CD4-positive, alpha-beta memory T cell (primary cell): ENCODE measurements around the gene ROM1. TPM values are rescaled to one million over a fixed set of nuclear protein-coding genes. Genes with fewer than 3 reads are reported as not detected.

Experiments used
- CTCF ChIA-PET: fragments of 350-600 bp; sonication (Branson Sonifier 250); formaldehyde crosslinking; loops from one replicate; lab custom pipeline; 2021; ENCODE audit warnings: inconsistent platforms; ENCODE audit not compliant: partially characterized antibody; lab: Charles Lee
- POLR2A ChIA-PET: fragments of 350-600 bp; sonication (Branson Sonifier 250); formaldehyde crosslinking; loops from one replicate; lab custom pipeline; 2021; ENCODE audit not compliant: partially characterized antibody; lab: Charles Lee
- DNase-seq, 5 donors: peaks; one replicate each; pipeline versions ENCODE4 v3.0.0 to v3.0.0-alpha.2; 2020 to 2022; ENCODE audit warnings: mixed read lengths in 1 of 5
- H3K27ac ChIP-seq: one replicate; pipeline ENCODE4 v1.7.0; 2013; ENCODE audit warnings: low read depth, low read length
- H3K27me3 ChIP-seq: 2 replicates; pipeline ENCODE4 v1.7.0; 2013; ENCODE audit warnings: mild to moderate bottlenecking, low read length, moderate library complexity; ENCODE audit not compliant: insufficient read depth
- H3K36me3 ChIP-seq: 2 replicates; pipeline ENCODE4 v1.7.0; 2013; ENCODE audit warnings: mild to moderate bottlenecking, low read length, moderate library complexity; ENCODE audit not compliant: insufficient read depth
- H3K4me1 ChIP-seq: 2 replicates; pipeline ENCODE4 v1.7.0; 2013; ENCODE audit warnings: mild to moderate bottlenecking, low read length, moderate library complexity; ENCODE audit not compliant: insufficient read depth
- H3K4me3 ChIP-seq, 2 donors: one replicate each; pipeline ENCODE4 v1.7.0; 2013; ENCODE audit warnings: low read length in 2 of 2, mild to moderate bottlenecking in 1 of 2
- H3K9me3 ChIP-seq, 2 donors: one replicate each; pipeline ENCODE4 v1.7.0; 2013; ENCODE audit warnings: low read length in 2 of 2, control low read depth in 1 of 2; ENCODE audit not compliant: control insufficient read depth in 1 of 2
- H3K27ac Mint-ChIP-seq, 7 donors: one replicate each; pipeline ENCODE4 v1.8.0; 2020 to 2021; ENCODE audit warnings: mixed read lengths in 7 of 7, mild to moderate bottlenecking in 6 of 7, inconsistent platforms in 3 of 7, moderate library complexity in 3 of 7
- H3K27me3 Mint-ChIP-seq, 2 donors: one replicate each; pipeline ENCODE4 v1.8.0; 2020 to 2021; ENCODE audit warnings: mixed read lengths in 2 of 2
- H3K36me3 Mint-ChIP-seq, 2 donors: one replicate each; pipeline ENCODE4 v1.8.0; 2020 to 2021; ENCODE audit warnings: mixed read lengths in 2 of 2, inconsistent platforms in 1 of 2, mild to moderate bottlenecking in 1 of 2
- H3K4me1 Mint-ChIP-seq, 4 donors: one replicate each; pipeline ENCODE4 v1.8.0; 2020 to 2021; ENCODE audit warnings: mixed read lengths in 4 of 4, mild to moderate bottlenecking in 1 of 4
- H3K4me3 Mint-ChIP-seq, 8 donors: one replicate each; pipeline ENCODE4 v1.8.0; 2020 to 2021; ENCODE audit warnings: mixed read lengths in 8 of 8, mild to moderate bottlenecking in 7 of 8, moderate library complexity in 6 of 8, inconsistent platforms in 3 of 8
- H3K9me3 Mint-ChIP-seq, 8 donors: one replicate each; pipeline ENCODE4 v1.8.0; 2020 to 2021; ENCODE audit warnings: mixed read lengths in 8 of 8, mild to moderate bottlenecking in 5 of 8, inconsistent platforms in 3 of 8, moderate library complexity in 1 of 8
- intact Hi-C: fragments of 100-400 bp; cut with micrococcal nuclease; formaldehyde crosslinking; loops from one replicate; pipeline ENCODE4 v1.15.1; 2023
- polyA plus RNA-seq, 2 donors: library from polyadenylated mRNA; unstranded; fragments of 300-500 nt; fragmentation: Illumina TruSeq; gene quantifications; one replicate each; pipeline ENCODE4 v1.2.3, GENCODE V29; 2021
- total RNA-seq, 2 experiments: library from RNA; stranded (reverse); gene quantifications; one replicate each; pipeline ENCODE4 v1.2.3, GENCODE V29; 2021

Gene ROM1
- total and polyA plus RNA-seq, 4 experiments from 2014 or later: 0.98 to 1.9 (median 1.3) TPM

DNA sequence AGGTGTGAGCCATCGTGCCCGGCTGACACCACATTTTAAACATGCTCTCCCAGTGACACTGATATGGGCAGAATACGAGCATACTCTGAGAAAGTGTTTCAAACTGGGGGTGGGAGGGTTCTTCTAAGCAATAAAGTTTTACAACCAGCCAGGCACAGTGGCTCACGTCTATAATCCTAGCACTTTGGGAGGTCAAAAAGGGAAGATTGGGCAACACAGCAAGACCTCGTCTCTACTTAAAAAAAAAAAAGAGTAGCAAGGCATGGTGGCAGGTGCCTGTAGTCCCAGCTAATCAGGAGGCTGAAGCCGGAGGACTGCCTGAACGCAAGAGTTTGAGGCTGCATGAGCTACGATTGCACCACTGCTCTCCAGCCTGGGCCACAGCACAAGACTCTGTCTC is 31.2 kb downstream of the ROM1 start:
- H3K4me3 Mint-ChIP-seq: peak overlapping the region in 5 of 8 donors; percentile 21 to 64 (median 28)
- peaks cover 8 to 33% of the 10 kb centered on the region in 2 donors for H3K36me3 Mint-ChIP-seq
- Histone ChIP-seq H3K9me3 (no peaks in the 10 kb centered on the region), H3K27ac (no peak overlapping the region), H3K36me3 (peaks cover 16% of the 10 kb centered on the region), H3K4me3 (no peak overlapping the region), H3K4me1 (peaks cover 49% of the 10 kb centered on the region), H3K27me3 (no peaks in the 10 kb centered on the region)
- intact Hi-C loops: no loop called here
- H3K27me3 Mint-ChIP-seq: no peaks in the 10 kb centered on the region
- peaks cover 20 to 48% (median 34%) of the 10 kb centered on the region in 4 donors for H3K4me1 Mint-ChIP-seq
- POLR2A ChIA-PET: interaction anchor here (0.7 to 11.8 kb wide), 8 partner anchors 9 to 87 kb away, joined by 3 to 162 read pairs (median 8); partner anchors contain the start of genes C11orf98, CSKMT, HNRNPUL2 and INTS5
- no peaks in the 10 kb centered on the region for H3K9me3 Mint-ChIP-seq
- DNase-seq: no peak
- peak overlapping the region in 6 of 7 donors; percentile 22 to 84 (median 54) for H3K27ac Mint-ChIP-seq
- CTCF ChIA-PET: interaction anchor here (1.9 kb wide), 1 partner anchor 52 kb away, joined by 5 read pairs; no protein-coding TSS in a partner anchor

DNA sequence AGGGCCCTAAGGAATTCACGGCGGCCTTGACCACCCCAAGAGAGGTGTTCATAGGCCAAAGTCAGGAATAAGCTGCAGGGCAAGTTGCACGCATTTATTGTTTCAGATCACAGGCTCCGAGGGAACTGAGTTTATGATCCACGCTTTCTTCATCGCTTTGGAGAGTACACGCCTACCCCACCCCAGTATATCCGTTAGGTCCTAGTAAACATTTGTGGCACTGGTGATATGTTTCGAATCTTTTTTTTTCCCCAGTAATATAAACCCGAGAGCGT is 32.6 kb downstream of the ROM1 start:
- no peaks in the 10 kb centered on the region for H3K27me3 ChIP-seq
- H3K4me1 ChIP-seq: peaks cover 38% of the 10 kb centered on the region
- peak overlapping the region; percentile 92 for H3K27ac ChIP-seq
- peak overlapping the region; percentile 84 to 99 (median 97) for H3K27ac Mint-ChIP-seq
- intact Hi-C loops: no loop called here
- peak overlapping the region; percentile 93 to 99 (median 95) for H3K4me3 Mint-ChIP-seq
- CTCF ChIA-PET: interaction anchor here (0.9 to 1.7 kb wide), 4 partner anchors 8 to 251 kb away, joined by 3 to 7 read pairs (median 3); partner anchors contain the start of genes C11orf98 and TUT1
- H3K36me3 ChIP-seq: peaks cover 22% of the 10 kb centered on the region
- POLR2A ChIA-PET: interaction anchor here (1.0 to 11.8 kb wide), 27 partner anchors 9 to 236 kb away, joined by 3 to 162 read pairs (median 10); partner anchors contain the start of genes B3GAT3, BSCL2, C11orf98 and CSKMT
- H3K36me3 Mint-ChIP-seq: peaks cover 4 to 36% of the 10 kb centered on the region in 2 donors
- no peaks in the 10 kb centered on the region for H3K9me3 Mint-ChIP-seq
- no peaks in the 10 kb centered on the region for H3K27me3 Mint-ChIP-seq
- DNase-seq: no peak
- peaks cover 16 to 50% (median 29%) of the 10 kb centered on the region in 4 donors for H3K4me1 Mint-ChIP-seq
- H3K4me3 ChIP-seq: peak overlapping the region; percentile 55 to 76
- H3K9me3 ChIP-seq: no peaks in the 10 kb centered on the region

DNA sequence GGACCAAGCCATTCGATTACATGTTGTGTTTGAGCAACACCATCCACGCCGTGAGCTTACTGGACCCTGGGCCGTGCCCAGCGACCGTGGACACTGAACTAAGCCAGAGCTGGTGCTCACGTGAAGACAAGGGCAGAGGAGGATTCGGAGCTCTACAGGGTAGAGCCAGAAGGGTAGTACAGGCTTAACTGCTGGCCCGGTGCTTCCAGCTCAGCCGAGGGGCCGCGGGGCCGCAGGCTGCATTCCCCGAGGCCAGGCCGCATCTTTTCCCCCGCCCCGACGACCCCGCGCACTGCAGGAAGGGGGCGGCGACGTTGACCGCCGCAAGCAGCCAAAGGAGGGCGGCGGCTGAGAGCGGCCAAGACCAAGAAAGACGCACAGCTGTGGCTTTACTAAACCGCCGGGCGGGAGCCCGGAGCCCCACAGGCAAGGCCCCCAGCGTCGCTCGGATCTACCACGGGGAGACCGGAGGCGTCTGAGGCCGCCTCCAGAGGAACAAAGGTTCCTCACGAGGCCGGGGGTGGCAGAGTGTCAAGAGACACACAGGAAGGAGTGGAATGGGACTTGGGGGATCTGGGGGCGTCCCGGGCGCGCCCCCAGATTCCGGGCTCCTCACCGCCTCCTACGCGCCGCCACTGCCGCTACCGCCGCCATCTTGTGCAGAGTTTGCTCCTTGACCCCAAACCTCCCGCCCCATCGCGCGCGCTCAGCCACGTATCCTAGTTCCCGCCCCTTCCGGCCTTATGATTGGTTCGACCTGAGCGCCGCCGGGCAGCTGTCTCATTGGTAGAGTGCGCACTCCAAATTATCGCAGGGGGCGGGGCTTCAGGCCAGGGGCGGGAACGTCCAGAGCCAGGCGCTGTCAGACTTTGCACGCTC is 33.1 kb downstream of the ROM1 start, which contains the start of gene GANAB:
GANAB (minus strand) TSS at position 668 of the 879 bp plus-strand sequence; CDS start at position 654, 14 bp downstream.
- peak within 1 kb of the TSS; percentile 92 for H3K27ac ChIP-seq
- intact Hi-C loops: loop anchor here (1.0 to 2.0 kb wide), 5 partner anchors 19 to 63 kb away; partner anchors contain the start of genes C11orf98, CSKMT, EML3 and TUT1
- Mint-ChIP-seq H3K27me3 (no peaks in the 10 kb centered on the region), H3K4me1 (peaks cover 14 to 48% (median 26%) of the 10 kb centered on the region in 4 donors), H3K4me3 (peak within 1 kb of the TSS; percentile 93 to 99 (median 95)), H3K36me3 (peaks cover 0 to 34% of the 10 kb centered on the region in 2 donors), H3K9me3 (no peaks in the 10 kb centered on the region), H3K27ac (peak within 1 kb of the TSS; percentile 84 to 99 (median 97))
- POLR2A ChIA-PET: interaction anchor here (0.6 to 11.8 kb wide), 36 partner anchors 8 to 235 kb away, joined by 3 to 162 read pairs (median 8); partner anchors contain the start of genes B3GAT3, BSCL2, C11orf98 and CSKMT
- H3K27me3 ChIP-seq: no peaks in the 10 kb centered on the region
- peak; percentile 95 to 99 (median 97) for DNase-seq
- CTCF ChIA-PET: interaction anchor here (0.9 to 1.7 kb wide), 5 partner anchors 8 to 251 kb away, joined by 3 to 7 read pairs (median 3); partner anchors contain the start of genes C11orf98 and TUT1
- peak within 1 kb of the TSS; percentile 55 to 76 for H3K4me3 ChIP-seq
- peaks cover 37% of the 10 kb centered on the region for H3K4me1 ChIP-seq
- peaks cover 22% of the 10 kb centered on the region for H3K36me3 ChIP-seq
- no peaks in the 10 kb centered on the region for H3K9me3 ChIP-seq

DNA sequence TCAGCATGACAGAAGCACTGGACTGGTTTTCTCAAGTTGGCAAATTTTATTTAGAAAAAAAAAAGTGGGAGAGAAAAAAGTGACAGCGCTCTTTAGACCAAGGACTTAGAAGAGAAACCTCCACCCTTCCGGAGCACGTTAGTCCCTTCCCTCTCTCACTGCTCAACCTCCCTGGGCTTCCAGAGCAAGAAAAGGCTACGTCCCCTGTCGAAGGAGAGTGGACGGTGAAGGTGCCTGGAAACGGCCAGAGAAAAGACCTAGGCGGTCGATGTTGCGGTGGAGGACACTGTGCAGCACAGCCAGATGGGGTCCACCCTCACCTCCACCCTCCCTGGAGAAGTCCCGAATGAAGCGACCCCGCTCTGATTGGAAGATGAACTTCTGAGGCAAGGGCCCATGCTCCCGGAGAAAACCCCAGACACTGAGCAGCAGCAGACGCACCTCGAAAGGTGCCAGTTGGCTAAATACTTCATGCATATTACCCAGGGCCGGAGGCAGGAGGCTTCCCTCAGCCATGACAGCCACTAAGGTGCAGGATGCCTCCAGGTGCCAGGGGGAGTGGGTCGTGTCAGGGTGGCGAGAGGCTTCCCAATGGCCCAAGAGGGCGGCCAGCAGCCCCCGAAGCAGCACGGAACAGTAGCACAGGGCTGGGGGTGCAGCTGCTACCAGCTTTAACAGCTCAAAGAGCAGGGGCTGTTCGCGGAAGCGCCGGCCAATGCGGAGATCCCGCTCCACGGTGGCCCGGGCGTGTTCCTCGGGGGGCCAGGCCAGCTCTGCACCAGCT is 34.0 kb downstream of the ROM1 start:
- ChIA-PET POLR2A (interaction anchor here (0.6 to 11.8 kb wide), 38 partner anchors 8 to 235 kb away, joined by 3 to 162 read pairs (median 8); partner anchors contain the start of genes B3GAT3, BSCL2, C11orf98 and CSKMT), CTCF (interaction anchor here (1.0 to 2.1 kb wide), 5 partner anchors 9 to 56 kb away, joined by 3 to 7 read pairs (median 3); partner anchors contain the start of gene TUT1)
- Histone ChIP-seq H3K9me3 (no peaks in the 10 kb centered on the region), H3K27me3 (no peaks in the 10 kb centered on the region), H3K27ac (peak overlapping the region; percentile 92), H3K36me3 (peaks cover 22% of the 10 kb centered on the region), H3K4me3 (peak overlapping the region in 1 of 2 donors; percentile 55), H3K4me1 (peaks cover 41% of the 10 kb centered on the region)
- Mint-ChIP-seq H3K36me3 (peaks cover 0 to 32% of the 10 kb centered on the region in 2 donors), H3K4me1 (peaks cover 14 to 51% (median 29%) of the 10 kb centered on the region in 4 donors), H3K9me3 (no peaks in the 10 kb centered on the region), H3K4me3 (peak overlapping the region; percentile 93 to 99 (median 95)), H3K27me3 (no peaks in the 10 kb centered on the region), H3K27ac (peak overlapping the region; percentile 84 to 99 (median 97))
- intact Hi-C loops: loop anchor here (1.0 to 2.0 kb wide), 5 partner anchors 18 to 62 kb away; partner anchors contain the start of genes C11orf98, CSKMT, EML3 and TUT1
- DNase-seq: no peak

DNA sequence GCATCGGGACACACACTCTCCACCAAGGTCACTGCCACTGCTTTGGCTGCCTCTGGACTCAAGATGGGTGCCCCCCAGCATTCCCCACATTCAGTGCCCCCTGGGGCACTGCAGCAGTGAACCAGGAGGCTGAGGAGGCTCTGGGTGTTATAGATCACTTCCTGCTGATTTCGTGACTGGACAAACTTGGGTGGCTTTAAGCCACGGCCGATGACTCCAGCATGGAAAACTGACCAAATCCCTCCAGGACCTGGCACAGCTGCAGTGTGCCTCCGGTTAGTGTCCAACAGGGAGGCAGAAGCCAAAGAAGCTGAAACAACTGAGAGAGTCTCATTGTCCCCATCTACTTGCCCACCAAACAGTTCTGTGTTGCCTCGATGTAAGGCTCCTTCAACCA is 34.5 kb downstream of the ROM1 start:
- H3K4me1 ChIP-seq: peaks cover 47% of the 10 kb centered on the region
- no peaks in the 10 kb centered on the region for H3K27me3 ChIP-seq
- Mint-ChIP-seq H3K9me3 (no peaks in the 10 kb centered on the region), H3K27me3 (no peaks in the 10 kb centered on the region), H3K4me3 (no peak overlapping the region), H3K36me3 (peaks cover 0 to 34% of the 10 kb centered on the region in 2 donors), H3K27ac (peak overlapping the region in 2 of 7 donors; percentile 35 to 57), H3K4me1 (peaks cover 18 to 57% (median 34%) of the 10 kb centered on the region in 4 donors)
- DNase-seq: no peak
- H3K4me3 ChIP-seq: no peak overlapping the region
- H3K36me3 ChIP-seq: peaks cover 21% of the 10 kb centered on the region
- H3K9me3 ChIP-seq: no peaks in the 10 kb centered on the region
- H3K27ac ChIP-seq: no peak overlapping the region
- ChIA-PET CTCF (interaction anchor here (1.1 to 2.1 kb wide), 3 partner anchors 36 to 55 kb away, joined by 3 to 8 read pairs (median 5); no protein-coding TSS in a partner anchor), POLR2A (interaction anchor here (0.7 to 11.8 kb wide), 14 partner anchors 16 to 208 kb away, joined by 3 to 162 read pairs (median 9); partner anchors contain the start of genes B3GAT3, C11orf98, CSKMT and EEF1G)
- intact Hi-C loops: loop anchor here (2.0 kb wide), 2 partner anchors 17 to 57 kb away; partner anchors contain the start of genes C11orf98, CSKMT and TUT1
